ENCODE results near the gene ADAMTSL1. TPM values are rescaled to one million over a fixed set of nuclear protein-coding genes. Genes with fewer than 3 reads are reported as not detected.

ADAMTSL1 gene
- total RNA-seq, 4 donors from 2014 or later = 21.3 to 138 (median 125) TPM

- ATAC-seq = no peak
- H3K9me3 ChIP-seq = no peaks in the 10 kb centered on the region
- H3K27ac ChIP-seq = no peak overlapping the region
- peaks cover 3 to 27% (median 4%) of the 10 kb centered on the region in 3 donors for H3K4me1 ChIP-seq
- TF ChIP-seq POLR2AphosphoS5 (IDR thresholded peaks at IDR 0.05) = no peak
- TF ChIP-seq EP300 (IDR thresholded peaks at IDR 0.05) = no peak
- TF ChIP-seq, protein P1, sequence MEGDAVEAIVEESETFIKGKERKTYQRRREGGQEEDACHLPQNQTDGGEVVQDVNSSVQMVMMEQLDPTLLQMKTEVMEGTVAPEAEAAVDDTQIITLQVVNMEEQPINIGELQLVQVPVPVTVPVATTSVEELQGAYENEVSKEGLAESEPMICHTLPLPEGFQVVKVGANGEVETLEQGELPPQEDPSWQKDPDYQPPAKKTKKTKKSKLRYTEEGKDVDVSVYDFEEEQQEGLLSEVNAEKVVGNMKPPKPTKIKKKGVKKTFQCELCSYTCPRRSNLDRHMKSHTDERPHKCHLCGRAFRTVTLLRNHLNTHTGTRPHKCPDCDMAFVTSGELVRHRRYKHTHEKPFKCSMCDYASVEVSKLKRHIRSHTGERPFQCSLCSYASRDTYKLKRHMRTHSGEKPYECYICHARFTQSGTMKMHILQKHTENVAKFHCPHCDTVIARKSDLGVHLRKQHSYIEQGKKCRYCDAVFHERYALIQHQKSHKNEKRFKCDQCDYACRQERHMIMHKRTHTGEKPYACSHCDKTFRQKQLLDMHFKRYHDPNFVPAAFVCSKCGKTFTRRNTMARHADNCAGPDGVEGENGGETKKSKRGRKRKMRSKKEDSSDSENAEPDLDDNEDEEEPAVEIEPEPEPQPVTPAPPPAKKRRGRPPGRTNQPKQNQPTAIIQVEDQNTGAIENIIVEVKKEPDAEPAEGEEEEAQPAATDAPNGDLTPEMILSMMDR (IDR thresholded peaks at IDR 0.05) = no peak
- TF ChIP-seq POLR2A (IDR thresholded peaks at IDR 0.05) = no peak
- no peaks in the 10 kb centered on the region for H3K36me3 ChIP-seq
- no peak overlapping the region for H3K4me3 ChIP-seq
- H3K27me3 ChIP-seq = no peaks in the 10 kb centered on the region
These were observed 42.6 kb downstream of the ADAMTSL1 start for GRCh38 chr9:18516514-18516913.

GRCh38 chr9:18516965-18517364 lies 43.0 kb downstream of the ADAMTSL1 start:
- H3K27me3 ChIP-seq = no peaks in the 10 kb centered on the region
- 60 to 73% methylated on average over 2 of the region's 2 CpGs for WGBS, 2 donors (ENCODE audit: low coverage in 1 of 2)
- no peak for ATAC-seq

DNA sequence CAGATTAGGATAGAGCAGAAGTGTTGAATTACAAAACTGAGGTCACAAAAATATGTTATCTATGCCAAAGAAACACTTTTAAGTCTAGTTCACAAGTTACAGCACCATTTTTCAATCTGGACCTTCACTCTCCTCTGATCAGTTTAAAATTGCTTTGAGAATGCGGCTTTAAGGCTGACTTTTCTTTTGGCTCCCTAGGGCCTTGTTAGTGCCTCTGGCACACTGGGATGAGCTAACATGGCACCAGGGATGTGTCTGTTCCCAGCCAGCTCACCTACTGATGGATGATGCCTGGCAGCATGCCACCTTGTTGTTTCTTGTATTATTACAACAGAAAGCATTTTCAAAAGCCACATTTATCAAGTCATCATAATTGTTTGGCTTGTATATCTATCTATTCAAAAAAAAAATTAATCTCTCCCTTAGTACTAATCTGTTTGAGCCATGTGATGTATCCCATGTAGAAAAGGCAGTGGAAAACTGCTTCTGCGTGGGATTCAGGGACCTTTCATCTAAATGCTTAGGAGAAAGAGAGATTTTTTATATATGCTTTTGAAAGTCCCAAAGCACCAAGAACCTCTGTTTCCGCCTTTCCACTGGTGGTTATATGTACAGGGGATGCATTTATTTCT lies 46.6 kb downstream of the ADAMTSL1 start:
- 61 to 76% methylated on average over 3 of the region's 3 CpGs for WGBS, 2 donors (ENCODE audit: low coverage in 1 of 2)
- ATAC-seq = no peak
- Histone ChIP-seq H3K36me3 (no peaks in the 10 kb centered on the region), H3K4me1 (peaks cover 3 to 21% (median 4%) of the 10 kb centered on the region in 3 donors), H3K27me3 (no peaks in the 10 kb centered on the region), H3K4me3 (no peak overlapping the region), H3K9me3 (no peaks in the 10 kb centered on the region), H3K27ac (peak overlapping the region in 1 of 4 donors; percentile 1)
- TF ChIP-seq, protein P1 (IDR thresholded peaks at IDR 0.05) = no peak
- TF ChIP-seq POLR2AphosphoS5 (IDR thresholded peaks at IDR 0.05) = peak; percentile 3

More at GRCh38 chr9:18516965-18517364, 43.0 kb downstream of the ADAMTSL1 start:
- Histone ChIP-seq H3K36me3 (no peaks in the 10 kb centered on the region), H3K27ac (no peak overlapping the region), H3K9me3 (no peaks in the 10 kb centered on the region), H3K4me3 (no peak overlapping the region), H3K4me1 (peaks cover 3 to 22% (median 4%) of the 10 kb centered on the region in 3 donors)
- TF ChIP-seq POLR2A (IDR thresholded peaks at IDR 0.05) = no peak
- TF ChIP-seq, protein P1 (IDR thresholded peaks at IDR 0.05) = no peak
- TF ChIP-seq POLR2AphosphoS5 (IDR thresholded peaks at IDR 0.05) = no peak
- TF ChIP-seq EP300 (IDR thresholded peaks at IDR 0.05) = no peak

DNA sequence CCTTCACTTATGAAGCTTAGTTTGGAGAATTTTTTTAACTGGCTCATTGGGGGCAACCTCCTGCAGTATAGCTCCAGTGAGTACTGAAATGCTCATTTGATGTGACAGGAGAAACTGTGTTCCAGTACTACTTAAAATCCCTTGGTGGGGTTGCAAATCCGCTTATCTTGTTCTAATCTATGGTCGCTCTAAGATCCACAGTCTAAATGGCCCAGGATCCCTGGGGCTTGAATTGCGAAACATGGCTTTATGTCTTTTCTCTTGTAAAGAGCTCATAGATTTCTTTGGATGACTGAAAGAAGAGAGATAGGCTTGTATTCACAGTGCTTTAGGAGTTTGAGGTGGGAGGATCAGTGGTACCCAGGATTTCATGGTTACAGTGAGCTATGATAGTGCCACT lies 52.7 kb downstream of the ADAMTSL1 start:
- H3K4me1 ChIP-seq = peaks cover 0 to 15% (median 0%) of the 10 kb centered on the region in 3 donors
- no peaks in the 10 kb centered on the region for H3K36me3 ChIP-seq
- no peak overlapping the region for H3K27ac ChIP-seq
- WGBS, 2 donors (ENCODE audit: low coverage in 1 of 2) = 96 to 100% methylated on average over 3 of the region's 3 CpGs
- no peak for TF ChIP-seq POLR2A (IDR thresholded peaks at IDR 0.05)
- TF ChIP-seq, protein P1 (IDR thresholded peaks at IDR 0.05) = no peak
- TF ChIP-seq POLR2AphosphoS5 (IDR thresholded peaks at IDR 0.05) = no peak
- no peaks in the 10 kb centered on the region for H3K9me3 ChIP-seq
- no peaks in the 10 kb centered on the region for H3K27me3 ChIP-seq
- H3K4me3 ChIP-seq = no peak overlapping the region
- no peak for ATAC-seq
